Activated T-cell treated with anti-CD3 and anti-CD28 coated beads, Interleukin-2, amount 50 U/mL, for 4 hours (primary cell): ENCODE measurements around the gene CISD1. TPM values are rescaled to one million over a fixed set of nuclear protein-coding genes. Genes with fewer than 3 reads are reported as not detected.
"Not testable (repeated sequence)": the region's sequence is repeated elsewhere in the genome, so short reads cannot be mapped to it uniquely, and the experiment has no call there.

Experiments used
- ATAC-seq, 2 donors: fragments of 200-7000 bp; cut with Tn5 transposase; one replicate each; pipeline ENCODE4 v1.10.0; 2021
- DNase-seq: peaks from one replicate; pipeline ENCODE4 v3.0.0-alpha.2; 2020
- H3K27me3 Mint-ChIP-seq: one replicate; pipeline ENCODE4 v1.8.0; 2021; ENCODE audit warnings: low read depth, mixed read lengths
- H3K36me3 Mint-ChIP-seq: one replicate; pipeline ENCODE4 v1.8.0; 2022; ENCODE audit warnings: mixed read lengths; ENCODE audit not compliant: insufficient read depth
- H3K4me1 Mint-ChIP-seq: one replicate; pipeline ENCODE4 v1.8.0; 2021; ENCODE audit warnings: low read depth, mixed read lengths
- H3K4me3 Mint-ChIP-seq: one replicate; pipeline ENCODE4 v1.8.0; 2021; ENCODE audit warnings: mild to moderate bottlenecking, moderate library complexity, mixed read lengths
- H3K9me3 Mint-ChIP-seq: one replicate; pipeline ENCODE4 v1.8.0; 2021; ENCODE audit warnings: mixed read lengths
- total RNA-seq, 3 donors: library from RNA; stranded (reverse); gene quantifications; one replicate each; pipeline ENCODE4 v1.2.1, GENCODE V29; 2021

CISD1 gene
- total RNA-seq, 3 donors from 2014 or later = 61.4 to 76.7 (median 74.0) TPM

DNA sequence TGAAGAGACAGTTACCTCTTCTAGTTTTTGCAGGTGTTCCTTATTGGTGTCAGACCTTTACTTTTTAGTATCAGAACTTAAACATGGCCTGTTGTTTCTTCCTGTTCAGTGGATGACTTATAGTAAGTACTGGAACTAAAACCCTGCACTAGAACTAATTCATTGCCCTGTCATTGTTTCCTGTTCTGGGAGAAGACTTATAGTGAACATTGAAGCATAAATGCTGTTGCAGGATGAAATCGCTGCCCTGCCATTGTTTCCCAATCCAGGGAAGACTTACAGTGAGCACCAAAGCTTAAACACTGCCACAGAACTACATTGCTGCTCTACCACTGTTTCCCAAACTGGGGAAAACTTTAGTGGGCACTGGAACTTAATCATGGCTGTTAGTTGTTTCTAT is 14.3 kb upstream of the CISD1 start:
- DNase-seq = no peak
- ATAC-seq = no peak
- peaks cover 22% of the 10 kb centered on the region for H3K36me3 Mint-ChIP-seq

GRCh38 chr10:58256013-58256780 is 12.8 kb upstream of the CISD1 start:
- not testable (repeated sequence) for ATAC-seq

More for the DNA sequence above, 14.3 kb upstream of the CISD1 start:
- H3K27me3 Mint-ChIP-seq = no peaks in the 10 kb centered on the region
- H3K4me1 Mint-ChIP-seq = peaks cover 28% of the 10 kb centered on the region
- peaks cover 13% of the 10 kb centered on the region for H3K9me3 Mint-ChIP-seq
- H3K4me3 Mint-ChIP-seq = no peak overlapping the region

DNA sequence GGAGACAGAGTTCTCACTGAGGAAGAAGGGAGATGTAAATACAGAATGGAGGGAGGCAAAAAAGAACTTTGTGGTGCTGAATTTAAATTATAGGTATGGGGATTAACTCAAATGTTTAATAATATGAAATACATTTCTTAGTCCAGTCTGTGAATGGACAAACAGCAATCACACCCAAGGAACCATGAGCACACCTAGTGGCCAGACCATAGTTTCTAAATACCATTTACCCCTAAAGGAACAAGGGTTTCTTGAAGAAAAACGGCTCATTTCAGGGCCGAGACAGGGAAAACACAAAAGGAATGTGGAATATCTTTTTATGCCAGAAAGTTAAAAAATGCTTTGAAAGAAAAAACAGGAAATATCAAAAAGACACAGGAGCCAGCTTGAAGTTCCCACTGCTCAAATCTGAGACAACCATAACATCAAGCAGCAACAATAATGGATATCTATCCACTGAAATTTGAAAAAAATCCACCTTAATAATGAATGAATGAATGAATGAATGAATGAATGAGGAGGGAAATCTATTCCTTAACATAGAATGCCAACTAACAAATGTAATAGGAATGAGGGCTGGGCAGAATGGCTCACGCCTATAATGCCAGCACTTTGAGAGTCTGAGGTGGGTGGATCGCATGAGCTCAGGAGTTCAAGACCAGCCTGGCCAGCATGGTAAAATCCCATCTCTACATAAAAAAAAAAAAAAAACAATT is 9.8 kb upstream of the CISD1 start:
- H3K4me3 Mint-ChIP-seq = no peak overlapping the region
- no peaks in the 10 kb centered on the region for H3K27me3 Mint-ChIP-seq
- peaks cover 4% of the 10 kb centered on the region for H3K9me3 Mint-ChIP-seq
- DNase-seq (no peak), ATAC-seq (no peak)
- H3K36me3 Mint-ChIP-seq = peaks cover 17% of the 10 kb centered on the region
- peaks cover 30% of the 10 kb centered on the region for H3K4me1 Mint-ChIP-seq

More at GRCh38 chr10:58256013-58256780, 12.8 kb upstream of the CISD1 start:
- Mint-ChIP-seq H3K9me3 (peaks cover 13% of the 10 kb centered on the region), H3K4me1 (peaks cover 35% of the 10 kb centered on the region), H3K36me3 (peaks cover 22% of the 10 kb centered on the region)
- not testable (repeated sequence) for H3K27me3 Mint-ChIP-seq, H3K4me3 Mint-ChIP-seq, DNase-seq

- DNase-seq (no peak), ATAC-seq (no peak)
- Mint-ChIP-seq H3K4me1 (peaks cover 35% of the 10 kb centered on the region), H3K9me3 (no peaks in the 10 kb centered on the region), H3K36me3 (peaks cover 15% of the 10 kb centered on the region), H3K4me3 (no peak overlapping the region), H3K27me3 (no peaks in the 10 kb centered on the region)
Observed at GRCh38 chr10:58260334-58260733, 8.6 kb upstream of the CISD1 start.

DNA sequence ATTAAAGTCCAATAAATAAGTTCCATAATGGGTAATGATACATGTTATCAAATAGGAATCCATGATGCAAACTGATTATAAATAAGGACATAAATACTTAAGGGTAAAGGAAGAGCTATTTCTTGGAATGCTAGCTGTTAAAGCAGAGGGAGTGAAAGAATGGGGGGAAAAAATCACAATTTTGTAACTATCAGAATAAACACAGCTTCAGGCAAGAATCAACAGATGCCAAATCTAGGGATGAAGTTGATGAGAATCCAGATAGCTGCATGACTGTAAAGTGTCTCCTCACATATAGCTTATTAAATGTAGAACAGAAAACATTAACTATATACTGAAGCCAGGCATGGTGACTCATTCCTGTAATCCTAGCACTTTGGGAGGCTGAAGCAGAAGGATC is 6.2 kb upstream of the CISD1 start:
- ATAC-seq (no peak), DNase-seq (no peak)
- H3K27me3 Mint-ChIP-seq = no peaks in the 10 kb centered on the region
- peaks cover 5% of the 10 kb centered on the region for H3K36me3 Mint-ChIP-seq
- no peaks in the 10 kb centered on the region for H3K9me3 Mint-ChIP-seq
- H3K4me3 Mint-ChIP-seq = no peak overlapping the region
- H3K4me1 Mint-ChIP-seq = peaks cover 46% of the 10 kb centered on the region

- H3K27me3 Mint-ChIP-seq = no peaks in the 10 kb centered on the region
- H3K9me3 Mint-ChIP-seq = no peaks in the 10 kb centered on the region
- peaks cover 46% of the 10 kb centered on the region for H3K4me1 Mint-ChIP-seq
- H3K36me3 Mint-ChIP-seq = peaks cover 5% of the 10 kb centered on the region
- ATAC-seq (no peak), DNase-seq (no peak)
- no peak overlapping the region for H3K4me3 Mint-ChIP-seq
Observed at GRCh38 chr10:58264780-58265179, 4.2 kb upstream of the CISD1 start.

GRCh38 chr10:58265249-58265648 is 3.7 kb upstream of the CISD1 start:
- Mint-ChIP-seq H3K4me3 (no peak overlapping the region), H3K9me3 (no peaks in the 10 kb centered on the region), H3K27me3 (no peaks in the 10 kb centered on the region), H3K36me3 (peaks cover 5% of the 10 kb centered on the region), H3K4me1 (peaks cover 44% of the 10 kb centered on the region)
- ATAC-seq (no peak), DNase-seq (no peak)

DNA sequence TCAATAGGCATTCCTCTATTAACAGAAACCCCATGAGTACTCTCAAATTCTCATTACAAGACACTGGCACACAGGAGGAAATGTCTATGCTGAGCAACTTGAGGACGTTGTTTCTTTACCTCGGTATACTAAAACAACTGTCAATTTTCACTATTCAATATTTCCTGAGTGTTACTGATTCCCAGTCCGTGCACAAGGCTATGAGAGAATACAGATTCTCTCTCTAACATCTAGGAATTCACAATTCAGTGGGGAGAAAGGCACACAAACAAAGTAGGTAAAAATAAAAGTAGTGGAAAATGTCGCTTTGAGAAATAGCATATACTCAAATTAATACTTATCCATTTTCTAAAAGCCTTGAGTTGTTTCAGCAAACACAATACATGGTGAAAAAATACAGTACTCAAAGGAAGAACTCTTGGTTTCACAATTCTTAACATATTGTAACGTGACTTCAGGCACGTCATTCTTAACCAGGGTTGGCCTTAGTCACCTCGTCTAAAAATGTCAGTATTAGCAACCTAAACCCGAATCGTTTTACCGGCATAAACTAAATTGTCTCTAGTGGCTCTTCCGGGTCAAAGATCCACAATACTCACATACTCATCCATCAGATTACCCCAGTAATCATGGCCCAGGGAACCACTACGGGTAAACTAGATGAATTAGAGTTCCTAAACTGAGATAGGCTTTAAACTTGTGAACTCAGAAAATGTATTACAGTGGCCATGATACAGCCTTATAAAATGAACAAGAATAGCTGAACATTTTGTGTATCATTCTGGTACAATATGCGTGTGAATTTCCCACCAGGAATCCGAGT is 2.7 kb upstream of the CISD1 start:
- DNase-seq = peak; percentile 6
- Mint-ChIP-seq H3K4me1 (peaks cover 45% of the 10 kb centered on the region), H3K9me3 (no peaks in the 10 kb centered on the region), H3K36me3 (peaks cover 5% of the 10 kb centered on the region), H3K27me3 (no peaks in the 10 kb centered on the region), H3K4me3 (peak overlapping the region; percentile 97)
- peak; percentile 32 to 41 for ATAC-seq

DNA sequence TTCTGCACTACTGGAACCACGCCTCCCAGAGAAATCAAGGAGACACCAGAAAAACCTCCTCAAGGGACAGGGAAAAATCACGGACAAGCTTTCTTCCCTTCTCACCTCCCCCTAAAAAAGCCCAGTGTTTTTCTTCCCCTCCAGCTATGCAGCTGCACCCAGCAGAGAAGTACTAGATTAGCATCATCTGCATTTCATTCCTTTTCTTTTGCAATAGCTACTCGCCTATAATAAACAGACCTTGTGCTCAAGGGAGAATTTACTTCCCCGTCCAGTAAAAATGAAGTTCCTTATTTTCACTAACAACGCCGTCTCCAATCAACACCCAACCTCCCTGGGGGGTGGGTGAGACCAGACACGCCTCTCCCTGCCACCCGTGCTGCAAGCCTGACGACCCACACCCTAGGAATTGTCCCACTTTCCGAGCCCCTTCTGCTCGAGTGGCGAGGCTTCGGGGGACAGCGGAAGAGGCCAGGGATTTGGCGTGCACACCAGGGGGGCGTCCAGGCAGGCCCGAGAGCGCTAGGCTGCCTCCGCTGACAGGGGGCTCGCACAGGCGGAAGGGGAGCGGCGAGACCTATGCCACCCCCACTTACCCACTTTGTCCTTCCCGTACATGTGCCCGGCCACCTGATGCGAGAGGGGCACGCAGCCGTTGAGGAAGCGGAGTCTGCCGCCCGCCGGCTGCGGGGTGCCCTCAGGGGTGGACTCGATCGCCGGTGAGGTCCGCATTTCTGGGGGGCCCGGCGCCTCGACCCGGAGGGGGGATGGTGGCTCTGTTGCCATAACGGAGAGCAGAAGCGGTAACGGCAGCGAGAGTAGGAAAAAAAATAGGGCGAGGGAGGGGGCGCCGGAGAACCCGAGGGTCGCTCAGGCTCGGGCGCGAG is 1.9 kb upstream of the CISD1 start:
- H3K36me3 Mint-ChIP-seq = peaks cover 5% of the 10 kb centered on the region
- peak; percentile 1 to 2 for ATAC-seq

GRCh38 chr10:58267713-58268453 is 1.1 kb upstream of the CISD1 start, which contains the start of gene IPMK:
Gene IPMK (minus strand): TSS chr10:58267894. CDS start chr10:58267611, 283 bp downstream.
- H3K27me3 Mint-ChIP-seq = no peaks in the 10 kb centered on the region
- H3K4me3 Mint-ChIP-seq = peak within 1 kb of the TSS; percentile 97
- H3K36me3 Mint-ChIP-seq = peaks cover 2% of the 10 kb centered on the region
- ATAC-seq = peak; percentile 70 to 71
- H3K9me3 Mint-ChIP-seq = no peaks in the 10 kb centered on the region
- DNase-seq = peak; percentile 90
- H3K4me1 Mint-ChIP-seq = peaks cover 44% of the 10 kb centered on the region

More for the DNA sequence above, 1.9 kb upstream of the CISD1 start:
- H3K4me3 Mint-ChIP-seq = peak overlapping the region; percentile 97
- no peaks in the 10 kb centered on the region for H3K27me3 Mint-ChIP-seq
- H3K9me3 Mint-ChIP-seq = no peaks in the 10 kb centered on the region
- peak; percentile 11 for DNase-seq
- H3K4me1 Mint-ChIP-seq = peaks cover 48% of the 10 kb centered on the region

- peak overlapping the region; percentile 97 for H3K4me3 Mint-ChIP-seq
- DNase-seq (no peak), ATAC-seq (no peak)
- H3K4me1 Mint-ChIP-seq = peaks cover 43% of the 10 kb centered on the region
- H3K36me3 Mint-ChIP-seq = peaks cover 2% of the 10 kb centered on the region
- H3K9me3 Mint-ChIP-seq = no peaks in the 10 kb centered on the region
- no peaks in the 10 kb centered on the region for H3K27me3 Mint-ChIP-seq
Observed at GRCh38 chr10:58268454-58268945, 462 bp upstream of the CISD1 start.

- DNase-seq = no peak
- ATAC-seq = no peak
- H3K9me3 Mint-ChIP-seq = no peaks in the 10 kb centered on the region
- H3K36me3 Mint-ChIP-seq = peaks cover 3% of the 10 kb centered on the region
- peaks cover 31% of the 10 kb centered on the region for H3K4me1 Mint-ChIP-seq
- H3K27me3 Mint-ChIP-seq = no peaks in the 10 kb centered on the region
- H3K4me3 Mint-ChIP-seq = peak overlapping the region; percentile 97
Observed at GRCh38 chr10:58269782-58270290, 874 bp downstream of the CISD1 start.
